Central memory CD8-positive, alpha-beta T cell (primary cell): ENCODE results near the gene DDX49.
"Not testable (repeated sequence)": the region's sequence is repeated elsewhere in the genome, so short reads cannot be mapped to it uniquely, and the experiment has no call there.

Experiments
- ATAC-seq: fragments of 150-1000 bp; cut with Tn5 transposase; replicated peaks from 2 replicates; pipeline ENCODE4 v1.10.0; 2022; ENCODE audit warnings: mild to moderate bottlenecking, moderate FRiP score, moderate number of reproducible peaks; ENCODE audit not compliant: poor library complexity, severe bottlenecking; ENCODE audit errors: extremely low read depth
- DNase-seq, 2 donors: peaks; one replicate each; pipeline ENCODE4 v3.0.0; 2021; ENCODE audit warnings: low spot score in 2 of 2
- H3K27ac Mint-ChIP-seq: one replicate; pipeline ENCODE4 v1.8.0; 2022; ENCODE audit warnings: low read depth, mild to moderate bottlenecking, moderate library complexity, mixed read lengths
- H3K27me3 Mint-ChIP-seq: one replicate; pipeline ENCODE4 v1.8.0; 2022; ENCODE audit warnings: mixed read lengths
- H3K36me3 Mint-ChIP-seq: one replicate; pipeline ENCODE4 v1.8.0; 2022; ENCODE audit warnings: mild to moderate bottlenecking, moderate library complexity, mixed read lengths; ENCODE audit not compliant: insufficient read depth
- H3K4me1 Mint-ChIP-seq: one replicate; pipeline ENCODE4 v1.8.0; 2022; ENCODE audit warnings: mixed read lengths
- H3K4me3 Mint-ChIP-seq: one replicate; pipeline ENCODE4 v1.8.0; 2022; ENCODE audit warnings: mild to moderate bottlenecking, moderate library complexity, mixed read lengths
- H3K9me3 Mint-ChIP-seq: one replicate; pipeline ENCODE4 v1.8.0; 2022; ENCODE audit warnings: mixed read lengths

Gene DDX49

GRCh38 chr19:18898607-18899408, 20.7 kb upstream of the DDX49 start:
- Mint-ChIP-seq H3K36me3 (peaks cover 18% of the 10 kb centered on the region), H3K4me3 (no peak overlapping the region), H3K27me3 (peaks cover 25% of the 10 kb centered on the region), H3K9me3 (no peaks in the 10 kb centered on the region), H3K4me1 (peaks cover 17% of the 10 kb centered on the region), H3K27ac (no peak overlapping the region)
- no peak for DNase-seq
- ATAC-seq: no peak

GRCh38 chr19:18899624-18900560, 19.6 kb upstream of the DDX49 start:
- ATAC-seq (no peak), DNase-seq (no peak)
- no peak overlapping the region for H3K27ac Mint-ChIP-seq
- H3K27me3 Mint-ChIP-seq: peaks cover 20% of the 10 kb centered on the region
- H3K4me1 Mint-ChIP-seq: peaks cover 17% of the 10 kb centered on the region
- H3K36me3 Mint-ChIP-seq: peaks cover 19% of the 10 kb centered on the region
- H3K9me3 Mint-ChIP-seq: no peaks in the 10 kb centered on the region
- H3K4me3 Mint-ChIP-seq: no peak overlapping the region

GRCh38 chr19:18900700-18901481, 18.6 kb upstream of the DDX49 start:
- Mint-ChIP-seq H3K4me3 (no peak overlapping the region), H3K27me3 (peaks cover 20% of the 10 kb centered on the region), H3K27ac (no peak overlapping the region), H3K36me3 (peaks cover 28% of the 10 kb centered on the region), H3K4me1 (peaks cover 17% of the 10 kb centered on the region), H3K9me3 (no peaks in the 10 kb centered on the region)
- no peak for DNase-seq
- ATAC-seq: no peak

- H3K36me3 Mint-ChIP-seq: peaks cover 32% of the 10 kb centered on the region
- no peaks in the 10 kb centered on the region for H3K9me3 Mint-ChIP-seq
- H3K27ac Mint-ChIP-seq: no peak overlapping the region
- no peak overlapping the region for H3K4me3 Mint-ChIP-seq
- H3K27me3 Mint-ChIP-seq: peaks cover 15% of the 10 kb centered on the region
- DNase-seq (no peak), ATAC-seq (no peak)
- peaks cover 13% of the 10 kb centered on the region for H3K4me1 Mint-ChIP-seq
Observed at GRCh38 chr19:18901491-18901890, 18.0 kb upstream of the DDX49 start.

GRCh38 chr19:18902519-18902918, 17.0 kb upstream of the DDX49 start:
- not testable (repeated sequence) for ATAC-seq, H3K27me3 Mint-ChIP-seq, H3K4me3 Mint-ChIP-seq, H3K9me3 Mint-ChIP-seq, DNase-seq, H3K4me1 Mint-ChIP-seq
- Mint-ChIP-seq H3K27ac (peak overlapping the region; percentile 83), H3K36me3 (peaks cover 34% of the 10 kb centered on the region)

GRCh38 chr19:18903156-18904037, 16.1 kb upstream of the DDX49 start:
- peaks cover 35% of the 10 kb centered on the region for H3K36me3 Mint-ChIP-seq
- no peaks in the 10 kb centered on the region for H3K9me3 Mint-ChIP-seq
- no peak for ATAC-seq
- no peaks in the 10 kb centered on the region for H3K4me1 Mint-ChIP-seq
- DNase-seq: no peak
- H3K27ac Mint-ChIP-seq: no peak overlapping the region
- H3K4me3 Mint-ChIP-seq: no peak overlapping the region
- no peaks in the 10 kb centered on the region for H3K27me3 Mint-ChIP-seq

- Mint-ChIP-seq H3K4me1 (no peaks in the 10 kb centered on the region), H3K36me3 (peaks cover 33% of the 10 kb centered on the region), H3K27me3 (no peaks in the 10 kb centered on the region), H3K4me3 (no peak overlapping the region), H3K27ac (no peak overlapping the region), H3K9me3 (no peaks in the 10 kb centered on the region)
- no peak for DNase-seq
- no peak for ATAC-seq
Observed at GRCh38 chr19:18904334-18905057, 15.0 kb upstream of the DDX49 start.

GRCh38 chr19:18905058-18905456, 14.5 kb upstream of the DDX49 start:
- H3K27me3 Mint-ChIP-seq: no peaks in the 10 kb centered on the region
- no peaks in the 10 kb centered on the region for H3K9me3 Mint-ChIP-seq
- no peak overlapping the region for H3K27ac Mint-ChIP-seq
- ATAC-seq (no peak), DNase-seq (no peak)
- H3K36me3 Mint-ChIP-seq: peaks cover 35% of the 10 kb centered on the region
- no peaks in the 10 kb centered on the region for H3K4me1 Mint-ChIP-seq
- H3K4me3 Mint-ChIP-seq: no peak overlapping the region

- DNase-seq: no peak
- peaks cover 34% of the 10 kb centered on the region for H3K36me3 Mint-ChIP-seq
- H3K27ac Mint-ChIP-seq: peak overlapping the region; percentile 81
Observed at GRCh38 chr19:18905513-18906236, 13.8 kb upstream of the DDX49 start.

GRCh38 chr19:18906605-18907519, 12.7 kb upstream of the DDX49 start:
- H3K9me3 Mint-ChIP-seq: no peaks in the 10 kb centered on the region
- H3K4me3 Mint-ChIP-seq: no peak overlapping the region
- no peak overlapping the region for H3K27ac Mint-ChIP-seq
- no peaks in the 10 kb centered on the region for H3K27me3 Mint-ChIP-seq
- peaks cover 31% of the 10 kb centered on the region for H3K36me3 Mint-ChIP-seq
- DNase-seq (no peak), ATAC-seq (no peak)
- no peaks in the 10 kb centered on the region for H3K4me1 Mint-ChIP-seq

More at GRCh38 chr19:18905513-18906236, 13.8 kb upstream of the DDX49 start:
- ATAC-seq: no peak
- Mint-ChIP-seq H3K4me1 (no peaks in the 10 kb centered on the region), H3K4me3 (no peak overlapping the region), H3K27me3 (no peaks in the 10 kb centered on the region), H3K9me3 (no peaks in the 10 kb centered on the region)
